KMS-11 (cell line): ENCODE measurements around the gene LRRC28.

ENCODE experiments used
- H2AFZ ChIP-seq: fragments of 200-600 bp; sonication (generic); 2 replicates; pipeline ENCODE4 v1.6.1; 2016; ENCODE audit warnings: antibody characterized with exemption, mixed run types, low read depth
- H3K27ac ChIP-seq: fragments of 200-600 bp; sonication (generic); 2 replicates; pipeline ENCODE4 v1.6.1; 2016; ENCODE audit warnings: mild to moderate bottlenecking, mixed run types
- H3K27me3 ChIP-seq: fragments of 200-600 bp; sonication (generic); 2 replicates; pipeline ENCODE4 v1.6.1; 2017; ENCODE audit warnings: mild to moderate bottlenecking, low read depth, mixed run types, moderate library complexity; ENCODE audit not compliant: insufficient read depth
- H3K36me3 ChIP-seq: fragments of 200-600 bp; sonication (generic); 2 replicates; pipeline ENCODE4 v1.6.1; 2017; ENCODE audit warnings: mild to moderate bottlenecking, mixed run types; ENCODE audit not compliant: insufficient read depth
- H3K4me1 ChIP-seq: fragments of 200-600 bp; sonication (generic); 2 replicates; pipeline ENCODE4 v1.6.1; 2016; ENCODE audit warnings: mild to moderate bottlenecking, low read depth, mixed run types; ENCODE audit not compliant: poor library complexity, severe bottlenecking
- H3K4me2 ChIP-seq: fragments of 200-600 bp; sonication (generic); 2 replicates; pipeline ENCODE4 v1.7.0; 2016; ENCODE audit warnings: mild to moderate bottlenecking, mixed run types
- H3K4me3 ChIP-seq: fragments of 200-600 bp; sonication (generic); IDR thresholded peaks from 2 replicates; pipeline ENCODE4 v1.6.1; 2017; ENCODE audit warnings: low read depth, low read length, mixed read lengths; ENCODE audit not compliant: insufficient read depth
- H3K79me2 ChIP-seq: fragments of 200-600 bp; sonication (generic); 2 replicates; pipeline ENCODE4 v1.6.1; 2016; ENCODE audit warnings: low read depth, mixed run types; ENCODE audit not compliant: insufficient read depth
- H3K9ac ChIP-seq: fragments of 200-600 bp; sonication (generic); 2 replicates; pipeline ENCODE4 v1.6.1; 2016; ENCODE audit warnings: mild to moderate bottlenecking, mixed run types
- H4K20me1 ChIP-seq: fragments of 200-600 bp; sonication (generic); 2 replicates; pipeline ENCODE4 v1.6.1; 2016; ENCODE audit warnings: mild to moderate bottlenecking, mixed run types; ENCODE audit not compliant: insufficient read depth
- CTCF ChIP-seq: fragments of 200-600 bp; sonication (generic); conservative IDR thresholded peaks from 2 replicates; pipeline ENCODE4 v1.6.1; 2017; ENCODE audit warnings: low read depth, mild to moderate bottlenecking, antibody characterized with exemption, low read length, moderate library complexity, mixed read lengths

Gene LRRC28

GRCh38 chr15:99279290-99279689 is 28.0 kb downstream of the LRRC28 start:
- Histone ChIP-seq H3K4me3 (no peak overlapping the region), H3K4me2 (no peak overlapping the region), H2AFZ (no peak overlapping the region), H3K79me2 (no peaks in the 10 kb centered on the region), H3K27me3 (no peaks in the 10 kb centered on the region), H3K36me3 (no peaks in the 10 kb centered on the region), H3K9ac (no peak overlapping the region), H4K20me1 (no peaks in the 10 kb centered on the region), H3K27ac (no peak overlapping the region), H3K4me1 (no peaks in the 10 kb centered on the region)
- no peak for TF ChIP-seq CTCF

GRCh38 chr15:99279827-99280226 is 28.5 kb downstream of the LRRC28 start:
- no peak overlapping the region for H3K4me3 ChIP-seq
- no peaks in the 10 kb centered on the region for H3K79me2 ChIP-seq
- H3K9ac ChIP-seq, result no peak overlapping the region
- H4K20me1 ChIP-seq, result no peaks in the 10 kb centered on the region
- H3K4me2 ChIP-seq, result no peak overlapping the region
- H3K27ac ChIP-seq, result no peak overlapping the region
- no peaks in the 10 kb centered on the region for H3K4me1 ChIP-seq
- H2AFZ ChIP-seq, result no peak overlapping the region
- TF ChIP-seq CTCF, result no peak
- no peaks in the 10 kb centered on the region for H3K27me3 ChIP-seq
- no peaks in the 10 kb centered on the region for H3K36me3 ChIP-seq

GRCh38 chr15:99282121-99282520 is 30.8 kb downstream of the LRRC28 start:
- no peak for TF ChIP-seq CTCF

GRCh38 chr15:99282586-99282985 is 31.3 kb downstream of the LRRC28 start:
- no peak overlapping the region for H3K4me2 ChIP-seq

More at GRCh38 chr15:99282121-99282520, 30.8 kb downstream of the LRRC28 start:
- Histone ChIP-seq H2AFZ (no peak overlapping the region), H3K79me2 (no peaks in the 10 kb centered on the region), H3K27me3 (no peaks in the 10 kb centered on the region), H3K4me3 (no peak overlapping the region), H3K27ac (no peak overlapping the region), H3K9ac (no peak overlapping the region), H3K36me3 (no peaks in the 10 kb centered on the region), H3K4me2 (no peak overlapping the region), H3K4me1 (no peaks in the 10 kb centered on the region), H4K20me1 (no peaks in the 10 kb centered on the region)

More at GRCh38 chr15:99282586-99282985, 31.3 kb downstream of the LRRC28 start:
- Histone ChIP-seq H2AFZ (no peak overlapping the region), H4K20me1 (no peaks in the 10 kb centered on the region), H3K4me1 (no peaks in the 10 kb centered on the region), H3K4me3 (no peak overlapping the region), H3K9ac (no peak overlapping the region), H3K36me3 (no peaks in the 10 kb centered on the region), H3K27me3 (no peaks in the 10 kb centered on the region), H3K79me2 (no peaks in the 10 kb centered on the region), H3K27ac (no peak overlapping the region)
- no peak for TF ChIP-seq CTCF
